IPS-NIHi11 (cell line): ENCODE data around the gene DZIP1.
"Not testable (repeated sequence)": the region's sequence is repeated elsewhere in the genome, so short reads cannot be mapped to it uniquely, and the experiment has no call there.

Experiments
- DNase-seq: peaks from one replicate; pipeline ENCODE4 v3.0.0; 2012; ENCODE audit warnings: mixed read lengths, low spot score

DZIP1 gene

GRCh38 chr13:95601216-95601615 lies 43.3 kb downstream of the DZIP1 start:
- no peak for DNase-seq

DNA sequence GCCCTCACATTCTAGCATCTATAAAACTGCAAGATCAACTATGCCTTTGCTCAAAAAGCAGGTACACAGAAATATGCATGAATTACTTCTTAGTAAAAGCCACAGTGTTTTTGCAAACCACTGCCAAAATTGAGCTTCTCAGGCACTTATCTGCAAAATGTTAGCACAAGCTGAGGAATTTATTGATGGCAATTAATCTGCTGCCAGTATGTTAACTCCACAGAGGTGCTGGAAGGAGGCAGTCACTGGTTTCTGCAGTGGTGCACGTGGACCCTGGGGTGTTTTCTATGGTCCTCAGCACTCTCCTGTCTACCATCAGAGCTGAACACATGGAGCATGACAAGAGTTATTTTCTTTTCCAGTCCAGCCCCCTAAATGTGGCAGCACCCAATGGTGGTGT lies 47.8 kb downstream of the DZIP1 start:
- DNase-seq: no peak

DNA sequence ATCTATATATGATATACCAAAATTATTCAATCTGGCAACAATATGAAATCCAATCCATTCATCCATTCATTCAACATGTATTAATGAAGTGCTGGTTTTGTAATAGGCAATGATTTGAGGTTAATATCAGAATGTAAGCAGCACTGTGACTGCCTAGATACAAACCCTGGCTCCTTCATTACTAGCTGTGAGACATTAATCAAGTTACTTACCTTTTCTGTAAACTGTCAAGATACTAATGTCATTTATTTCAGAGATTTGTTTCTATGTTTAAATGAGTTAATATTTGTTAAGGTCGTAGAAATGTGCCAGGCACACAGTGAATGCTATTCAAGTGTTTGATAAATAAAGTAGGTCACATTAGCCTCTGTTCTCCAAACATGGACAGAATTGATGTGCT lies 51.0 kb downstream of the DZIP1 start:
- DNase-seq: no peak

- no peak for DNase-seq
These were observed 55.8 kb downstream of the DZIP1 start for GRCh38 chr13:95588721-95589120.

- no peak for DNase-seq
These were observed 56.4 kb downstream of the DZIP1 start for GRCh38 chr13:95588134-95588533.

DNA sequence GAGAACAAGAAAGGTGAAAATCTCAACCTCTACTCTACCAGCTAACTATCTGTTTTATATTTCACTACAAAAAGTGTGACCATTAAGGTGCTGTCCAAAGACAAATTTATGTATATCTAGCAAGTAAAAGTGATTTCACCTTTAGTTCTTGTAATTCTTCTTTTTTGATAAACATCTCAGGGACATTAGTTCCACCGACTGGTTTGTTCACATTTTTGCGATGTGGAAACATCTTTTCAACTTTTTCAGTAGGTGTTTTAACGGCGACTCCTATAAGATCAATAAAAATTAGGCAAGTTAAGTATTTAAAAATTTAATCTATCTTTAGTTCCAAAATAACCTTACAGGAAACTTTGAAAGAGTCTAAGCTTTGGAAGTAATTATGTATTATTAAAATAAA lies 58.6 kb downstream of the DZIP1 start:
- no peak for DNase-seq

DNA sequence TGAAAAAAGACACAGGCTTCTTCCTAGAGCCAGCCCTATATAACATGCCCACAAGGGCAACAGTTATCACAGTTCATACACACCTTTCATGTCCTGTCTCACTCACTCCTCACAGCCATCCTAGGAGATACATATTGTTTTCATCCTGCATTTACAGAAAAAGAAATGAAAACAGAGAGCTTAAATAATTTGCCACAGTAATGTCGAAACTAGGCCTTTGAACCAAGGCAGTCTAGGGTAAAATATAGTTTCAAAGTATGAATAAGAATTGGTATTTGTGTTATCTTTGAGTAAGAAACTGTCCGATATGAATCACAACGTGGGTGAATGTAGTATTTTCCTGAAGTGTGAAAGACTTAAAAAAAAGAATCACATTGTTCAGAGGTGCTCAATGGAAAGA lies 65.2 kb downstream of the DZIP1 start:
- no peak for DNase-seq

- DNase-seq: no peak
These were observed 71.3 kb downstream of the DZIP1 start for GRCh38 chr13:95573221-95573620.

- DNase-seq: no peak
These were observed 72.6 kb downstream of the DZIP1 start for GRCh38 chr13:95571941-95572340.

DNA sequence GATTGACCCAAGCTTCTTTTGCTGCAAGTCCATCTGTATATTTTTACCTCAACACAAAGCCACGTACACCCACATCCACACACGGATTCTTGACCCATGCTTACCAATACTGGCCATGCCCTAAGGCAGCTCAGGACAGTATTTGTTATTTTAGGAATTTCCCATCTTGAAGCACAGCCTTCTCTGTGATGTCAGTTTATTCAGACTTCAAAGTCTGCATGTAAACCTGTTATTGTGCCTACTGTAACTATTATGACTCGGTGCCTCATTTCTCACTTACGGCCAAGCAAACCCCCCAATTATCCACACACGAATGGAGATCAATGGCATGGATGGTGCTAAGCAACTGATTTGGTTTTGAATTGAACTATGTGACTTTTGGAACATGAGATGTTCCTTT lies 74.5 kb downstream of the DZIP1 start:
- no peak for DNase-seq

GRCh38 chr13:95568131-95568530 lies 76.4 kb downstream of the DZIP1 start:
- no peak for DNase-seq

DNA sequence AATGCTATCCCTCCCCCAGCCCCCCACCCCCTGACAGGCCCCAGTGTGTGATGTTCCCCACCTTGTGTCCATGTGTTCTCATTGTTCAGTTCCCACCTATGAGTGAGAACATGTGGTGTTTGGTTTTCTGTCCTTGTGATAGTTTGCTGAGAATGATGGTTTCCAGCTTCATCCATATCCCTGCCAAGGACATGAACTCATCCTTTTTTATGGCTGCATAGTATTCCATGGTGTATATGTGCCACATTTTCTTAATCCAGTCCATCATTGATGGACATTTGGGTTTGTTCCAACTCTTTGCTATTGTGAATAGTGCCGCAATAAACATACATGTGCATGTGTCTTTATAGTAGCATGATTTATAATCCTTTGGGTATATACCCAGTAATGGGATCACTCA lies 78.7 kb downstream of the DZIP1 start:
- not testable (repeated sequence) for DNase-seq

DNA sequence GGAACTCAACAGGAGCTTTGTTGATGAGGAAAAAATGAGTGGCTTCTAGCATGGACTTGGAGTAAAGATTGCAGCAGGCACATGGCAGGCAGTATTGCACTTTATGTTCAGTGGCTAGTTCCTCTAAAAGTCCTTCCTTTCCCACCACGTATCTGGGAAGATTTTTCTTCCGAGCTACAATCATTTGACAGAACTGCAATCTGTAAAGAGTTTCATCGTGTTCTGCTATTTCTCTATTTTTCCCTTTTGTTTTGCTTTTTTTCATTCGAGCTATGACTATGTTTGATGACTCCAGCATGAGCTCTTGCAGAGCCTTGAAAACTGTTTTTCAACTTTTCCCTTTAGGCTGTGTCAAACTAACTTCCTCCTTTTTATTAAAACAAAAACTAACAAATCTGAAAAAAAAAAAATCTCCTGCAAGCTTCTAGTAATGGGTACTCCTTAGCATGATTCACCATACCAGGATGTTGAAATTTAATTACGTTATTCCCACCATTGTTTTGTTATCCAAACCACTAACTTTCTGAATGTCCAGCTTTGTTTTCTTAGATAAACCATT lies 79.7 kb downstream of the DZIP1 start:
- no peak for DNase-seq

DNA sequence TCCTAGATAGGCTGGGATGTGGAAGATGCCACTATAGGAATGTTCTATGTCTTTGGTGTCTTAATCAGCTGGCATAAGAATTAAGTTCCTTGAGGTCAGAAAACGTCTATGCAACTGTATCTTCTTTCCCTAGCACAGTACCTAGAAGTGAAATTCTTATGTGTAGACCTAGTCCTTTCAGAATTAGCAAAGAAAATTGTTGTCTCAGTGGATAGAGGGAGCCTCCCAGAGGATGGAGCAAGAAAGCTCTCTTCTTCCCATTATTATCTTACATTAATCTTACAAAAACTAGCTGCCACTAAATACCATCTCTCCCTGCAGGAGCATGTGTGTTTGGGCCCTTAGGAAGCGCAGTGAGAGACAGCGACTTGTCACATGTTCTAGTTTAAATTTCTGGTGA lies 80.4 kb downstream of the DZIP1 start:
- no peak for DNase-seq

- no peak for DNase-seq
These were observed 84.1 kb downstream of the DZIP1 start for GRCh38 chr13:95560387-95560786.

DNA sequence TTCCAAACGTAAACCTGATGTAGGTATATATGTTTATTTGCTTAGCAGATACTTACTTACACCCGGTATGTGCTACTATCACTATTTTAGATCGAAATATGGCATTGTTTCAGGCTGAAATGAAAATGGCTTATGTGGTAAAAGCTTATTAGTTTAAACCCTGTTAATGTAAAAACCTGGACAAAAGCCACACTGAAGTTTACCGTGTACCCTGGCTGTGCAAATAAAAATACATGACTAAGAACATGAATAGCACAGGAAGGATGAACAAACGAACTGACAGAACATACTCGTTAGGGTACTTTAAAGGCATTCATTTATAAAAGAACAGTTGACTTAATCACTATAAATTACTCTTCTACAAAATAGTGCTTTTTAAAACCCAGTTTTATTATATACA lies 85.4 kb downstream of the DZIP1 start:
- no peak for DNase-seq

DNA sequence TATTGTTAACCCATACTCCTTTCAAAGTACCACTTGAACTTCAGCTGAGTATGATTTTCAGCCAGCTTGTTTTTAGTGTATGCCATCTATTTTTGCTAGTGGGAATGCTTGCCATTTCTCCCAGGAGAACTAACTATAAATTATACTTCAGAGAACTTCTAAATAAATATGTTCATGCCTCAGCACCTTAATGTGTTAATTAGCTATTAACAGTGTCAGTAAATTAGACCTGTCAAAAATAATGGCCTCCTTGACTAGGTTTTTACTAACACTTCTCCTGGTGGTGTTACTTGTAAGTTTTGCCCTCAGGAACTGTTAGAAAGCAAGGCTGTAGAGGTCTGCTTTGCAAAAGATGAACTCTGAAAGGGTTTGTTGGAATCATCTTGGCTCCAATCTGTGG lies 87.5 kb downstream of the DZIP1 start:
- DNase-seq: no peak

GRCh38 chr13:95553581-95554385 lies 90.7 kb downstream of the DZIP1 start:
- DNase-seq: peak; percentile 23

DNA sequence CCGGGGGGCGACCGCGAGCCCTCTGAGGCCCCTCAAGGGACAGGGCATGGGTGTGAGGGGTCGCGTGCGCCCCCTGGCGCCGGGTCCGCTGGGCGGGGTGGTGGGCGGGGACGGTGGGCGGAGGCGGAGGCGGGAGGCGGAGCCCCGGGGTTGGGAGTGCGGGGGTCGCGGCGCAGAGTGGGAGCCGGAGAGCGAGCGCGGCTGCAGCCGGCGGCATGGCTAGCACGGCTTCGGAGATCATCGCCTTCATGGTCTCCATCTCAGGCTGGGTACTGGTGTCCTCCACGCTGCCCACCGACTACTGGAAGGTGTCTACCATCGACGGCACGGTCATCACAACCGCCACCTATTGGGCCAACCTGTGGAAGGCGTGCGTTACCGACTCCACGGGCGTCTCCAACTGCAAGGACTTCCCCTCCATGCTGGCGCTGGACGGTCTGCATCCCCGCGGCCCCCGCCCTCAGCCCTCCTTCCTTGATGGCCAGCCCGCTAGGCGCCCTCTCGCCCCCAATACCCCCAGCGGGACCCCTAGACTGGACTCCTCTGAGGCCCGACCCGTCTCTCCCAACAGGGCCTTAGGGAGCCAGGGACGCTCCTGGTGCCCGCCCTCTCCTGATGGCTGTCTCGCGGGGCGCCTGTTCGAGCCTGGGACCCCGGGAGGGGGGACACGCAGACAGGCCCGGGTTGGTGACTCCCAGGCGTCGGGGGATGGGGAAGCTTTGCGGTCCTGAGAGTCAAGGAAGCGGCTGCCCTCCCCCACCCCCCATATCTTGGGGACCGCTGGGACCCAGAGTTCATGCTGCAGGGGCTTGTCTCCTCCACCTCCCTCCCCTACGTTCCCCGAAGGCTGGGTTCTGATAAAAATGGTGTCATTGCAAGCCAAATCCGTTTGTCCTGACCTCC lies 91.7 kb downstream of the DZIP1 start, which contains the start of gene CLDN10:
Gene CLDN10, plus strand, starts transcription at position 182 of the 903 bp plus-strand sequence. Its CDS starts 34 bp downstream, at position 216.
- peak; percentile 95 for DNase-seq

GRCh38 chr13:95552208-95552538 lies 92.3 kb downstream of the DZIP1 start:
- no peak for DNase-seq

DNA sequence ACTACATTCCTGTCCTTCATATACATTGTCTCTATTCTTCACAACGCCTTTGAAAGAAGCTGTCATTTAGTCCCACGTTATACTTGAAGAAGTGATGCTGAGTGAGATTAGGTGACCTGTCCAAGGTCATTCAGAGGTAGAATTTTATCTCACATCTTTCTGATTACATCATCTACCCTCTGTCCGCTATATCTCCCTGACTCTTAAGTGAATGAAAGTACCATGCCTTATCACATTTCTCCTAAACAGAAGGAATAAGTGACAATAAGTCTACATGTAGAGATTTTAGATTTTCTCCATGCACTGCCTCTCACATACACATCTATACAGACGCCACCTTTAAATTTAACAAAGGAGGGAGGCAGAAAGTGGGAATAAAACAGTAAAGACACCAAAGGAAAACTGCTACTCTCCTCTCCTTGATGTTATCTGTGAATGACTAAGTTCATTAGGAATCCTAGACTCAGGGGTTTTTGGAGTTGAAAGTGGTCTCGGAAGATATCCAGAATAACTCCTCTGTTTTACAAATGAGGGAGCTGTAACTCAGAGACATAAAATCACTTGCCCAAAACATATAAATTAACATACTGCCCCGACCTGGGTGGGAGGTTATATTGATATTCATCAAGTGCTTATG lies 96.9 kb downstream of the DZIP1 start:
- DNase-seq: no peak

- DNase-seq: no peak
These were observed 97.6 kb downstream of the DZIP1 start for GRCh38 chr13:95546919-95547318.
